Suprapubic skin (tissue), 3 donors: ENCODE results near the gene PLEKHG3.

Experiments used
- POLR2AphosphoS5 ChIP-seq, 3 donors: sonication (generic); formaldehyde crosslinking; IDR thresholded peaks; one replicate each; pipeline ENCODE4 v1.6.1; 2017; ENCODE audit warnings: antibody characterized with exemption in 3 of 3
- TF ChIP-seq, protein P1 (sequence below), 2 donors: fragments of 200-600 bp in 1 of 2; fragments of 450-650 bp in 1 of 2; sonication (generic) in 1 of 2; IDR thresholded peaks; one replicate each; pipeline ENCODE4 v1.5.1; 2016 to 2019; ENCODE audit warnings: antibody characterized with exemption in 2 of 2, mild to moderate bottlenecking in 1 of 2, moderate library complexity in 1 of 2

- TF ChIP-seq, protein P1, sequence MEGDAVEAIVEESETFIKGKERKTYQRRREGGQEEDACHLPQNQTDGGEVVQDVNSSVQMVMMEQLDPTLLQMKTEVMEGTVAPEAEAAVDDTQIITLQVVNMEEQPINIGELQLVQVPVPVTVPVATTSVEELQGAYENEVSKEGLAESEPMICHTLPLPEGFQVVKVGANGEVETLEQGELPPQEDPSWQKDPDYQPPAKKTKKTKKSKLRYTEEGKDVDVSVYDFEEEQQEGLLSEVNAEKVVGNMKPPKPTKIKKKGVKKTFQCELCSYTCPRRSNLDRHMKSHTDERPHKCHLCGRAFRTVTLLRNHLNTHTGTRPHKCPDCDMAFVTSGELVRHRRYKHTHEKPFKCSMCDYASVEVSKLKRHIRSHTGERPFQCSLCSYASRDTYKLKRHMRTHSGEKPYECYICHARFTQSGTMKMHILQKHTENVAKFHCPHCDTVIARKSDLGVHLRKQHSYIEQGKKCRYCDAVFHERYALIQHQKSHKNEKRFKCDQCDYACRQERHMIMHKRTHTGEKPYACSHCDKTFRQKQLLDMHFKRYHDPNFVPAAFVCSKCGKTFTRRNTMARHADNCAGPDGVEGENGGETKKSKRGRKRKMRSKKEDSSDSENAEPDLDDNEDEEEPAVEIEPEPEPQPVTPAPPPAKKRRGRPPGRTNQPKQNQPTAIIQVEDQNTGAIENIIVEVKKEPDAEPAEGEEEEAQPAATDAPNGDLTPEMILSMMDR (IDR thresholded peaks at IDR 0.05): no peak
- TF ChIP-seq POLR2AphosphoS5 (IDR thresholded peaks at IDR 0.05): no peak
Measured at GRCh38 chr14:64746298-64747250, 42.4 kb downstream of the PLEKHG3 start.
